Keratinocyte (primary cell): ENCODE results near the gene ACTR10. TPM values are rescaled to one million over a fixed set of nuclear protein-coding genes. Genes with fewer than 3 reads are reported as not detected.
A peak's percentile ranks its signal among the peaks of the same experiment; 100 is the strongest.

ENCODE experiments used
- DNase-seq: peaks from one replicate; pipeline ENCODE4 v3.0.0-alpha.2; 2011; ENCODE audit warnings: low read depth, missing footprints, low spot score
- FAIRE-seq: peaks from 2 replicates; lab custom pipeline; 2011; peaks lifted over from hg19 to GRCh38; lab: Jason Lieb, UNC
- H2AFZ ChIP-seq: 2 replicates; pipeline ENCODE4 v1.6.0; 2012; ENCODE audit warnings: low read length, control low read depth, inconsistent platforms; ENCODE audit not compliant: control insufficient read depth
- H3K27ac ChIP-seq: 2 replicates; pipeline ENCODE4 v1.5.1; 2011; ENCODE audit warnings: low read length; ENCODE audit not compliant: control insufficient read depth, insufficient read depth
- H3K27me3 ChIP-seq: 3 replicates; pipeline ENCODE4 v1.6.0; 2011; ENCODE audit warnings: low read length; ENCODE audit not compliant: control insufficient read depth, insufficient read depth; ENCODE audit errors: extremely low read depth
- H3K36me3 ChIP-seq, 2 experiments: 2 replicates in 1 of 2; 3 replicates in 1 of 2; pipeline ENCODE4 v1.5.1; 2011; ENCODE audit warnings: low read length in 2 of 2, mild to moderate bottlenecking in 1 of 2; ENCODE audit not compliant: control insufficient read depth in 2 of 2, insufficient read depth in 2 of 2; ENCODE audit errors: extremely low read depth in 1 of 2
- H3K4me1 ChIP-seq: 3 replicates; pipeline ENCODE4 v1.5.1; 2011; ENCODE audit warnings: low read length; ENCODE audit not compliant: control insufficient read depth, insufficient read depth; ENCODE audit errors: extremely low read depth
- H3K4me2 ChIP-seq: 3 replicates; pipeline ENCODE4 v1.6.0; 2011; ENCODE audit warnings: low read depth, low read length; ENCODE audit not compliant: control insufficient read depth, insufficient read depth; ENCODE audit errors: extremely low read depth
- H3K4me3 ChIP-seq, 3 experiments: fragments of 200-600 bp in 1 of 3; sonication (generic) in 1 of 3; 2 replicates in 2 of 3; 3 replicates in 1 of 3; pipeline ENCODE4 v1.5.1; 2011 to 2016; ENCODE audit warnings: low read length in 3 of 3, mild to moderate bottlenecking in 3 of 3, control low read depth in 2 of 3, inconsistent platforms in 1 of 3, low read depth in 1 of 3, mixed read lengths in 1 of 3, mixed run types in 1 of 3, moderate library complexity in 1 of 3; ENCODE audit not compliant: control insufficient read depth in 2 of 3, insufficient read depth in 2 of 3; ENCODE audit errors: extremely low read depth in 1 of 3
- H3K79me2 ChIP-seq: 2 replicates; pipeline ENCODE4 v1.6.0; 2012; ENCODE audit warnings: low read length; ENCODE audit not compliant: control insufficient read depth, insufficient read depth
- H3K9ac ChIP-seq: 3 replicates; pipeline ENCODE4 v1.6.0; 2011; ENCODE audit warnings: low read length; ENCODE audit not compliant: control insufficient read depth, insufficient read depth; ENCODE audit errors: extremely low read depth
- H3K9me1 ChIP-seq: 3 replicates; pipeline ENCODE4 v1.6.0; 2011; ENCODE audit warnings: low read length; ENCODE audit not compliant: control insufficient read depth, insufficient read depth; ENCODE audit errors: extremely low read depth
- H3K9me3 ChIP-seq: 2 replicates; pipeline ENCODE4 v1.5.1; 2012; ENCODE audit warnings: low read depth, low read length; ENCODE audit not compliant: control insufficient read depth
- H4K20me1 ChIP-seq: 3 replicates; pipeline ENCODE4 v1.6.0; 2011; ENCODE audit warnings: low read length; ENCODE audit not compliant: control insufficient read depth, insufficient read depth; ENCODE audit errors: extremely low read depth
- EZH2 ChIP-seq: IDR thresholded peaks from one replicate; pipeline ENCODE4 v1.6.1; 2012; ENCODE audit warnings: inconsistent platforms, mild to moderate bottlenecking, low read length, moderate library complexity
- dilution Hi-C: fragments of 300-500 bp; cut with MboI; formaldehyde crosslinking; loops from one replicate; pipeline ENCODE4 v1.7.0; 2020; ENCODE audit warnings: low sequenced_read_pairs; ENCODE audit not compliant: extremely low pct_ligation_motif_present
- polyA plus RNA-seq, 5 experiments: library from polyadenylated mRNA; depleted of rRNA in 3 of 5; stranded (reverse) in 3 of 5; stranded (forward) in 1 of 5; unstranded in 1 of 5; fragments of >200 nt; gene quantifications; 1 replicate in 1 of 5; 2 replicates in 3 of 5; 3 replicates in 1 of 5; pipeline versions ENCODE4 v1.2.1 to v1.2.3, GENCODE V29; 2011 to 2012; ENCODE audit warnings: missing spikeins in 2 of 5, low read depth in 1 of 5, low replicate concordance in 1 of 5
- TF ChIP-seq, protein P1 (sequence below), 3 experiments: IDR thresholded peaks in 1 of 3; conservative IDR thresholded peaks in 1 of 3; optimal IDR thresholded peaks in 1 of 3; 2 replicates in 2 of 3; 3 replicates in 1 of 3; pipeline versions ENCODE3 to v1.5.1; 2011; ENCODE audit warnings: low read length in 3 of 3, mild to moderate bottlenecking in 3 of 3, moderate library complexity in 2 of 3, control low read depth in 1 of 3, inconsistent platforms in 1 of 3; ENCODE audit not compliant: insufficient read depth in 2 of 3; ENCODE audit errors: extremely low read depth in 1 of 3

The ACTR10 gene
- polyA plus RNA-seq, 1 donor (not counting 4 experiments of a cell fraction or from before 2014, with no cell fraction given), result 125 TPM

DNA sequence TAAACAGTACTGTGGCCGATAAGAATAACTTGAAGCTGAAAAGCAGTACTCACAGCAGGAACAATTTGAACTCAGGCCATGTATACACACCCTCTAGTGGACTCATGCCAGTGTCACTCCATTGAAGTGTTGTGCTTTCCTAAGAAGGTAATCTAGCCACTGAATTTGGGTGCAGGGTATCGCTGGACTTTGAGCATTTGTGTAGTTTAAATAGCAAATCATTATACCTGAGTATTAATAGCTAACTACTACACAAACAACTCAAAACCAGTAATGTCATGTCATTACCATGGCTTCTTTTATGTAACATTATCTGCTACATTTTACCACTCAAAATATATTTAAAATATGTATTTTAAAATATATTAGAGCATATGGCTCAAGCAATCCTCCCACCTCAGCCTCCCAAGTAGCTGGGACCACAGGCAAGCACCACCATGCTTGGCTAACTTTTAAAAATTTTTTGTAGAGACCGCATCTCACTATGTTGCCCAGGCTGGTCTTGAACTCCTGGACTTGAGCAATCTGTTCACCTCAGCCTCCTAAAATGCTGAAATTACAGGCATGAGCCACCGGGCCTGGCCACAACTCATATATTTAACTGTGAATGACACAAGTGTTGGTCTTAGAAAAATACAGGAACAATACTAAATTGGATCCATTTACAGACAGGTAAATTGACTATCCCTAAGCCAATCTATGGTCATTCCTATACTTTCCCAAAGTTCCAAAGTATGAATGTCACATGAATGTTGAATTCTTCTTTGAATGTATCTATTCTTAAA, 72.8 kb downstream of the ACTR10 start:
- H3K9me1 ChIP-seq, result no peaks in the 10 kb centered on the region
- H4K20me1 ChIP-seq, result peaks cover 2% of the 10 kb centered on the region
- H3K4me1 ChIP-seq, result no peaks in the 10 kb centered on the region
- DNase-seq (no peak), FAIRE-seq (peak; percentile 81)
- H3K4me2 ChIP-seq, result no peak overlapping the region
- no peak overlapping the region for H3K27ac ChIP-seq
- H3K79me2 ChIP-seq, result peaks cover 35% of the 10 kb centered on the region
- peaks cover 7 to 27% of the 10 kb centered on the region in 2 experiments for H3K36me3 ChIP-seq
- H3K4me3 ChIP-seq, result no peak overlapping the region
- TF ChIP-seq, protein P1, sequence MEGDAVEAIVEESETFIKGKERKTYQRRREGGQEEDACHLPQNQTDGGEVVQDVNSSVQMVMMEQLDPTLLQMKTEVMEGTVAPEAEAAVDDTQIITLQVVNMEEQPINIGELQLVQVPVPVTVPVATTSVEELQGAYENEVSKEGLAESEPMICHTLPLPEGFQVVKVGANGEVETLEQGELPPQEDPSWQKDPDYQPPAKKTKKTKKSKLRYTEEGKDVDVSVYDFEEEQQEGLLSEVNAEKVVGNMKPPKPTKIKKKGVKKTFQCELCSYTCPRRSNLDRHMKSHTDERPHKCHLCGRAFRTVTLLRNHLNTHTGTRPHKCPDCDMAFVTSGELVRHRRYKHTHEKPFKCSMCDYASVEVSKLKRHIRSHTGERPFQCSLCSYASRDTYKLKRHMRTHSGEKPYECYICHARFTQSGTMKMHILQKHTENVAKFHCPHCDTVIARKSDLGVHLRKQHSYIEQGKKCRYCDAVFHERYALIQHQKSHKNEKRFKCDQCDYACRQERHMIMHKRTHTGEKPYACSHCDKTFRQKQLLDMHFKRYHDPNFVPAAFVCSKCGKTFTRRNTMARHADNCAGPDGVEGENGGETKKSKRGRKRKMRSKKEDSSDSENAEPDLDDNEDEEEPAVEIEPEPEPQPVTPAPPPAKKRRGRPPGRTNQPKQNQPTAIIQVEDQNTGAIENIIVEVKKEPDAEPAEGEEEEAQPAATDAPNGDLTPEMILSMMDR (optimal IDR thresholded peaks at IDR 0.05 in 1 of 3, IDR thresholded peaks at IDR 0.05 in 1 of 3, conservative IDR thresholded peaks at IDR 0.05 in 1 of 3; ENCODE audit: extremely low read depth in 1 of 3, insufficient read depth in 2 of 3, low read length in 3 of 3), result peak; percentile 15 to 17 (median 16)
- no peak for TF ChIP-seq EZH2
- no peak overlapping the region for H2AFZ ChIP-seq
- dilution Hi-C loops, result no loop called here
- H3K9me3 ChIP-seq, result no peaks in the 10 kb centered on the region
- H3K27me3 ChIP-seq, result no peaks in the 10 kb centered on the region
- no peak overlapping the region for H3K9ac ChIP-seq

DNA sequence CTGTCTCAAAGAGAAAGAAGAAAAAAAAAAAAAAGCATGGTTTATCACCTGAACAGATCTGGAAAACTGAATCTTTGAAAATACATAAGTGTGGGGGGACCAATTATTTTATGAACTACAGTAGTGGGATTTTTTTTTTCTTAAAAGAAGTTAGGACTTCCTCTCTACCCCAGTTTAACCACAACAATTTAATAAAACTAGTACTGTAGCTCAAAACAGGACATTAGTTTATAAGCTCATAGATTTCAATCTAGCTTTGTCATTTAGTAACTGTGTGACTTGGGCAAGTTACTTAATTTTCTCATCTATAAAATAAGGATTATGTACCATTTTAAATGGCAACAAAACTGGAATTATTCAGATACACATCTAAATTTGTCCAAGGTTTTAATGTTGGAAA, 74.9 kb downstream of the ACTR10 start:
- Histone ChIP-seq H2AFZ (no peak overlapping the region), H3K9ac (no peak overlapping the region), H3K9me1 (no peaks in the 10 kb centered on the region), H3K79me2 (peaks cover 53% of the 10 kb centered on the region), H3K36me3 (peaks cover 4 to 26% of the 10 kb centered on the region in 2 experiments), H4K20me1 (peaks cover 2% of the 10 kb centered on the region), H3K27me3 (no peaks in the 10 kb centered on the region), H3K9me3 (no peaks in the 10 kb centered on the region), H3K27ac (no peak overlapping the region), H3K4me2 (no peak overlapping the region), H3K4me1 (no peaks in the 10 kb centered on the region), H3K4me3 (no peak overlapping the region)
- dilution Hi-C loops, result no loop called here
- FAIRE-seq (no peak), DNase-seq (no peak)
- TF ChIP-seq EZH2, result no peak
- TF ChIP-seq, protein P1 (optimal IDR thresholded peaks at IDR 0.05 in 1 of 3, IDR thresholded peaks at IDR 0.05 in 1 of 3, conservative IDR thresholded peaks at IDR 0.05 in 1 of 3; ENCODE audit: extremely low read depth in 1 of 3, insufficient read depth in 2 of 3, low read length in 3 of 3), result no peak
